ENCODE data around the gene GDPD3.

GDPD3 gene

DNA sequence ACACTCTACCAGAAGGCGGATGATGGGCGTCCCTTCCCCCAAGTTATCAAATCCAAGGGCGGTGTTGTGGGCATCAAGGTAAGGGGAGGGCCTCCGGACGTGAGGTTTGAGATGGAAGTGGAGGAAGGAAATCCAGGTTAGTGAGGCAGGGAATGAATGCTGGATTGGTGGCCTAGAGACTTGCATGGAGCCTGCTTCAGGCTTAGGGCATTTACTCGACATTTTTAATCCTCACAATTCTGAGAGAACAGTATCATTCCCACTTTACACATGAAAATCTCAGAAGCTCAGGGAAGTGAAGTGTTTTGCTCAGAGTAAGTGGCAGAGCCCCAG, 45.8 kb downstream of the GDPD3 start:
- TF ChIP-seq, protein P1, sequence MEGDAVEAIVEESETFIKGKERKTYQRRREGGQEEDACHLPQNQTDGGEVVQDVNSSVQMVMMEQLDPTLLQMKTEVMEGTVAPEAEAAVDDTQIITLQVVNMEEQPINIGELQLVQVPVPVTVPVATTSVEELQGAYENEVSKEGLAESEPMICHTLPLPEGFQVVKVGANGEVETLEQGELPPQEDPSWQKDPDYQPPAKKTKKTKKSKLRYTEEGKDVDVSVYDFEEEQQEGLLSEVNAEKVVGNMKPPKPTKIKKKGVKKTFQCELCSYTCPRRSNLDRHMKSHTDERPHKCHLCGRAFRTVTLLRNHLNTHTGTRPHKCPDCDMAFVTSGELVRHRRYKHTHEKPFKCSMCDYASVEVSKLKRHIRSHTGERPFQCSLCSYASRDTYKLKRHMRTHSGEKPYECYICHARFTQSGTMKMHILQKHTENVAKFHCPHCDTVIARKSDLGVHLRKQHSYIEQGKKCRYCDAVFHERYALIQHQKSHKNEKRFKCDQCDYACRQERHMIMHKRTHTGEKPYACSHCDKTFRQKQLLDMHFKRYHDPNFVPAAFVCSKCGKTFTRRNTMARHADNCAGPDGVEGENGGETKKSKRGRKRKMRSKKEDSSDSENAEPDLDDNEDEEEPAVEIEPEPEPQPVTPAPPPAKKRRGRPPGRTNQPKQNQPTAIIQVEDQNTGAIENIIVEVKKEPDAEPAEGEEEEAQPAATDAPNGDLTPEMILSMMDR (IDR thresholded peaks at IDR 0.05; ENCODE audit: low read depth, low read length, missing control alignments): no peak
- peak overlapping the region; percentile 78 for H3K4me3 ChIP-seq (ENCODE audit: low read depth, low read length)
- no peak for DNase-seq (ENCODE audit: low read depth)

DNA sequence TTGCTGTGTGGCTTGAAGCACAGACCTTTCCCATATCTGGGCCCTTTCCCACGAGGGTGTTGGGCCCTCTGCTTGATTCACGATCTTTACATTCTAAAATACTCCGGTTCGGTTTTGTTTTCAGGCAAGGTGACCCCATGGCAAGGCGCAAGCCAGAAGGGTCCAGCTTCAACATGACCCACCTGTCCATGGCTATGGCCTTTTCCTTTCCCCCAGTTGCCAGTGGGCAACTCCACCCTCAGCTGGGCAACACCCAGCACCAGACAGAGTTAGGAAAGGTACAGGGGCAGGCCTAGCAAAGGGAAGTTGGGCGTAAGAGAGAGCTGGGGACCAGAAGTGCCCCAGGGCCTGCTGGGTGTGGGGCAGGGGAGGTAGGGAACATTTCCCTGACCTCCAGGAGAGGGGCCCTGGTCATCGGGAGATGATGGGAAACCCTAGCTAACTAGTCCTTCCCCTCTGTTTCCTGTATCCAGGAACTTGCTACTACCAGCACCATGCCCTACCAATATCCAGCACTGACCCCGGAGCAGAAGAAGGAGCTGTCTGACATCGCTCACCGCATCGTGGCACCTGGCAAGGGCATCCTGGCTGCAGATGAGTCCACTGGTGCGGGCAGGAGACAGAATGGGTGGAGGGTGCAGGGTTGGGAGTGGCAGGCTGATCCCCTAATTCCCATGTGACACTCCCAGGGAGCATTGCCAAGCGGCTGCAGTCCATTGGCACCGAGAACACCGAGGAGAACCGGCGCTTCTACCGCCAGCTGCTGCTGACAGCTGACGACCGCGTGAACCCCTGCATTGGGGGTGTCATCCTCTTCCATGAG, 46.4 kb downstream of the GDPD3 start:
- TF ChIP-seq, protein P1 (IDR thresholded peaks at IDR 0.05; ENCODE audit: low read depth, low read length, missing control alignments): no peak

DNA sequence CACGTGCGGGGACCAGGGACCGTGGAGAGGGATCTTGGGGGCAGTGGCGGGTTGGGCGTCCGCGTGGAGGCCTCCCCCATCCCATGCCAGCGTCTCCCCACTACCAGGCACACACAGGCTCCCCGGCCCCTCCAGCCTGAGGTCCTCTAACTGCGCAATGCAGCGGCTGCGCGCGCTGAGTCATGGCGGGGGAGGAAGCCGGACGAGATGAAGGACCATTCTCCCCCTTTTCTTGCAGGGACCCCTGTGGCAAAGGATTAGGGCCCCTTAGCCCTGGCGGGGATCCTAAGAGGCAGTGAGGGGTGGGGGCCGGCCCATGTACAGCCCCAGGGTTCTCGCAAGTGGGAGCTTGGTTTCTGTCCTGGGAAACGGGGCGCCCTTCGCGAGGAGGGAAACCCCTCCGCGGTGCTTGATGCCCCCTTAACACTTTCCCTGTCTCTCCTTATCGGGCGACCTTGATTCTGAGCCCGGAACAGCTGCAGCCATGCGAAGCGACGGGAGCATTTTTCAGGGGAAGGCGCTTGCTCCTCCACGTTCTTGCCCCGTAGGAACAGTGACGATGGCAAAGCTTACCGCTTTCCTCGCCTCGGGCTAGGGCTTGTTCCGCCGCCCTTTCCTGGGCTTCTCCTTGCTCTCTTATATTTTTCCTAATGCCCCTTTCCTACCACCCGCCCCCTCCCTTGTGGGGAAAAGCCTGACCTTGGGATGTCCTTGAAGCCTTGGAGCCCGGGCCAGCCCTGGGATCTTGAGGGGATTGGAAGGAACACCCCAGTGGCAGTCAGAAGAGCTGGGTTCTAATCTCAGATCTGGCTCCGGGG, 47.2 kb downstream of the GDPD3 start:
- TF ChIP-seq, protein P1 (IDR thresholded peaks at IDR 0.05; ENCODE audit: low read depth, low read length, missing control alignments): no peak
- no peak for DNase-seq (ENCODE audit: low read depth)
- H3K4me3 ChIP-seq (ENCODE audit: low read depth, low read length): peak overlapping the region; percentile 78

More for the DNA sequence above, 46.4 kb downstream of the GDPD3 start:
- no peak for DNase-seq (ENCODE audit: low read depth)
- H3K4me3 ChIP-seq (ENCODE audit: low read depth, low read length): peak overlapping the region; percentile 78

DNA sequence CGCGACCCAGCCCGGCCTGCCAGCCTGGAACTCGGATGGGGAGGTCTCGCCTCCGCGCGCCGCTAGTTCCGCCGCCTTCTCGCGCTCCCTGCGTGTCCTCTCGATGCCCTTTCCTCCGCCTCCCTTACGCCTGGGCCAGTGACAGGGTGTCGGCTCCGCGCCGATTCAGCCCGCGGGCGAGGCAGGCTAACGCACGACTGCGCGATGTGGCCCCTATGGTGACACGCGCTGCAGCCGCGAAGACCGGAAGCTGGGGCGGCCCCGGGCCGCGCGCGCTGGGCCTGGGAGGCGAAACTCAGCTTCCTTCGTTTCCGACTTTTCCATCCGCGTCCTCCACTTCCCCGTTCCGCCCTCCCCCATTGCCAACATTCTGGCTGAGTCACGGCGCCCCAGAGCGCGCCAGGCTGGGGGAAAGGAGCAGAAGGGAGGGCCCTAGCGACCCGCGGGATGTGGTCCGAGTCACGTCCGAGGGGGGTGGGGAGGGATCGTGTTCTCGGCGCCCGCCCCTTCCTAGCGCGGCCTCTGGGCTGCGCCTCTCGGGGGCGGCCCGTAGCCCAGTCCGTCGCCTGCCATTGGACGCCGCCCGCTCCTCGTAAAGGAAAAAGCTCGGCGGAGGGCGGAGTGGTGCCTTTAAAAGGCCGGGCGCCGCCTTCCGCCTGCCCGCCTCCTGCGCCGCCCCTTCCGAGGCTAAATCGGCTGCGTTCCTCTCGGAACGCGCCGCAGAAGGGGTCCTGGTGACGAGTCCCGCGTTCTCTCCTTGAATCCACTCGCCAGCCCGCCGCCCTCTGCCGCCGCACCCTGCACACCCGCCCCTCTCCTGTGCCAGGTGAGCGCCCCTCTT, 48.0 kb downstream of the GDPD3 start, which contains the start of gene ALDOA:
Gene ALDOA, plus strand, starts transcription at position 659 of the 841 bp plus-strand sequence. CDS start 1,138 bp downstream, outside the sequence.
- peak within 1 kb of the TSS; percentile 78 for H3K4me3 ChIP-seq (ENCODE audit: low read depth, low read length)
- DNase-seq (ENCODE audit: low read depth): peak; percentile 81
- TF ChIP-seq, protein P1 (IDR thresholded peaks at IDR 0.05; ENCODE audit: low read depth, low read length, missing control alignments): no peak

DNA sequence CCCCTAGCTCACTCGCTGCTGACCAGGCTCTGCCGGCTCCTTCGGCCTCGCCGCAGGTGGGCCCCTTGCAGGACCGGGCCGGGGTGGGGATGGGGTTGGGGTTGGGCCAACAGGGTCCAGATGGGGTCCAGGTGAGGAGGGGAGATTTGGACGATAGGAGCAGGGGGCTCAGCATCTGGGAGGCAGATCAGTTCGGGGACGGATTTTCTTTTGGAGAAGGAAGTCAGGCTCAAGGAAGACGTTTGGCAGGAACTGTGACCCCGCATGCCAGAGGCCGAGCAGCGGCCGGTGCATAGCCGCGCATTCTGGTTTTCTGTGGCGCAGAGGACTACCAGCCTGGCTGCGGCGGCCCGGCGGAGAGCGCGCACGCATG, 48.6 kb downstream of the GDPD3 start:
- H3K4me3 ChIP-seq (ENCODE audit: low read depth, low read length): peak overlapping the region; percentile 78
- TF ChIP-seq, protein P1 (IDR thresholded peaks at IDR 0.05; ENCODE audit: low read depth, low read length, missing control alignments): no peak
- DNase-seq (ENCODE audit: low read depth): no peak

DNA sequence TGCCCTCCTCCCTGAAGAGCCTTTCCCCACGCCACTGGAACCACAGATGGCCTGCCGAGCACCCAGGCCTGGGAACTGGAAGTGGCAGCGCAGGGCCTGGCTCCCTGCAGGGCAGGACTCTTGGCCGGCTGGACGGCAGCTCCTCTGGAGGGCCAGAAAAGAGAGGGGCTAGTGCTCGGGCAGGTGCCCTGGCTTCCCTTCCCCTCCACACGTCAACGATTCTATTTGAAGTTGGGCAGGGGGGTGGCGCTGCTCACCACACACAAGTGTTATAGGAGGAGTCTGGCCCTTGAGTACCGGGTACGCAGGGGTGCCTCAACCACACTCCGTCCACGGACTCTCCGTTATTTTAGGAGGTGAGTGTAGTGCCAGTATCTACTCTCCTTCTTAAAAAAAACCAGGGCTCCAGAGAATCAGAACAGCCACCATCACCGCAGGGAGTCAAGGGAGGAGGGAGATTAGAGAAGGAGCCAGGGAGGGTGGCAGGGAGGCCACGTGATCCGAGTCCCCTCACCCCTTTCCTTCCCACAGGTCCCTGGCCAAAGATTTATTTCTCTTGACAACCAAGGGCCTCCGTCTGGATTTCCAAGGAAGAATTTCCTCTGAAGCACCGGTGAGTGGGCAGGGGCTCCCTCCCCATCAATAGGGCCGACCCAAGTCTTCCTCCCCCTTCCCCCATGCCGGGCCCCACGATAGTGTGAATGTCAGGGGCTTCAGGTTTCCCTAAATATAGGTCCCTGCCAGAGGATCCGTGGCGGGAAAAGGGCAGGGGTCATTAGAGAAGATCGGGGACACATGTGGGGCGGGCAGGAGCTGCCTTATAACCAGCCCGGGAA, 49.2 kb downstream of the GDPD3 start:
- peak; percentile 46 for DNase-seq (ENCODE audit: low read depth)
- peak overlapping the region; percentile 78 for H3K4me3 ChIP-seq (ENCODE audit: low read depth, low read length)
- TF ChIP-seq, protein P1 (IDR thresholded peaks at IDR 0.05; ENCODE audit: low read depth, low read length, missing control alignments): peak; percentile 39

All from GM12864 (cell line).